GM04503 (cell line): ENCODE measurements around the gene OSBPL2.

ENCODE experiments used
- DNase-seq: peaks from one replicate; pipeline ENCODE4 v3.0.0-alpha.2; 2012; ENCODE audit warnings: low read depth

Gene OSBPL2

DNA sequence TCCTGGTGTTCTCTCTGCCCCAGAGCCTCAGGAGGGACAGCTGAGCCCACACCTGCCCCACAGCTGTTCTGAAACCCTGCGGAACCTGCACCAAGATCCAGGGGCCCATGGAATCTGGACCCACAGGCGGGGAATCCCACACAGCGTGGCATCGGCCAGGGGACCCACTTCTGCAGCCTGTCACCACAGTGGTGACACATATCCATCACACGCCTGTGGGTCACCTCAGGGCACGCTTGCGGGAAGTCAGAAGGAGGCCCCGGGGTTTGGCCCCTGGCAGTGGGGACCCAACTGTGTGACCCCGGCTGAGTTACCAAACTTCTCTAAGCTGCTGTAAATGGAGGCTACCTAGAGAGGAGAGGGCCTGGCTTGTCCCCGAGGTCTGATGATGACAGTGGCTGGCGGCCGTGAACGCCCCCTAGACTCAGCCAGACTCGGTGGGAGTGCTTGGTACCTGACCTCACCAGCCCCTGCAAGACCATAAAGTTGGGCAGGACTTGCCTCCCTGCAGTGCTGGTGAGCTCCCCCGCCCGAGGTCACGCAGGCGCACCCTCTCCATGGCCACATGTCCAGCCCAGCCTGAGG, 16.0 kb upstream of the OSBPL2 start:
- DNase-seq: no peak

DNA sequence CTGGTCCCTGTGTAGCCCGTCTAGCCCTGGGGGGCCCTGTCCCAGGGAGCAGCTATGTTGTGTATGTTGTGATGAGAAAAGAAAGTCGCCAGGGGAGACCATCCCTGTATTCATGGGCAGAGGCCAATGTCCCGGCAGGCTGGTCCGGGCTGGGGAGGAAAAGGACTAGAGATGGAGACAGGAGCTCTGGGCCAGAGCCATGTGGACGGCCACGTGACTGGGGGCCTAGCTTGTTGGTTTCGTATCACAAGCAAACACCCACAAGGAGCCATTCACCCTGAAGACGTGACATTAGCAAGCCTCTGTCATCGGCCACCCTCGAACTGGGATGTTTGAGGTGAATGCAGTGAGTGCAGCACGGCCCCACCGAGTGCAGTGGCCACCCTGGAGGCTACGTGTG, 15.3 kb upstream of the OSBPL2 start:
- DNase-seq: no peak

DNA sequence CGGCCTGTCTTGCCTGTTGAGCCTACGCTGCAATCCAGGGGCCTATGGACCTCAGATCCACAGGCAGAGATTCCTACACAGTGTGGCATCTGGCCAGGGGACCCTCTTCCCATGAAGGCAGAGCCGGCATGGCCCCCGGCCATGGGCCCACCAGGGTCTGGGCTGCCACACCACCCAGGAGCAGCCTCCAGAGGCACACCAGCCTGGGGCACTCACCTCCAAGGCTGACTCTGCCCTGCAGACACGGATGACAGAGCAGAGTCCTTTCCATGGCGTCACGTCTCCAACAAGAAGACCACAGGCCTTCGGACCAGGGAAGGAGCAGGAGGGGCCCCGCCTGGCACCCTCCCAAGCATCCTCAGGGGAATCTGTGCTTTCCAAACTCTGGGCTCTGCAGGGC, 14.8 kb upstream of the OSBPL2 start:
- no peak for DNase-seq

DNA sequence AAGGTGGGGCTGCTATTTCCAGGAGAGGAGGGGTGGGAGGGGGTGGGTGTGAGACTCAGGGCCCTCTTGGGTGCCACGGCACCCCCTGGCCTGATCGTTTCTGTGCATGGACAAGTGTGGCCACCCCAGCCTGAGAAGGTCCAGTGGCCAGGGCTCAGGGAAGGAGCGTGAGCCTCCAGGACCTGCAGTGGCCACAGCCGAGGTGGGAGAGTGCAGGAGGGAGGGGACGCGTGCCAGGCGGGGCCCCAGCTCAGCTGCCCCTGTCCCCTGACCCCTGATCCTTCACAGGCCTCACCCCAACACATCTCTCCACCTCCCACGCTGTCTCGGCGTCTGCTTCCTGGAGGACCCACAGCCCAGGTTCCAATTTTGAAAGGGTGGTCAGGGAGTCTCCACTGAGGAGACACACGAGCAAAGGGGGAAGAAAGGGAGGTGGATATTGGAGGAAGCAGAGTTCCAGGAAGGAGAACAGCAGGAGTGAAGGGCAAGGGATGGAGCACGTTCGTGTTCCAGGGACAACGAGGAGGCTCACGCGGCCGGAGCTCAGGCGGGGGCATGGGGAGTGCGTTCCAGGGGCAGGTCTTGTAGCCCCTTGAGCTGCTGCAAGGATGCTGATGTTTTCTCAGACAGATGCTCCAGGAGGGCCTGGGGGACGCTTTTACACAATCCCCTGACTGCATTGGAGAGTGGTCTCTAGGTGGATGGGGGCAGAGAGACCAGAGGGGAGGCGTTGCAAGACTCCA, 14.0 kb upstream of the OSBPL2 start:
- no peak for DNase-seq

- no peak for DNase-seq
Measured at GRCh38 chr20:62225026-62225425, 13.3 kb upstream of the OSBPL2 start.

DNA sequence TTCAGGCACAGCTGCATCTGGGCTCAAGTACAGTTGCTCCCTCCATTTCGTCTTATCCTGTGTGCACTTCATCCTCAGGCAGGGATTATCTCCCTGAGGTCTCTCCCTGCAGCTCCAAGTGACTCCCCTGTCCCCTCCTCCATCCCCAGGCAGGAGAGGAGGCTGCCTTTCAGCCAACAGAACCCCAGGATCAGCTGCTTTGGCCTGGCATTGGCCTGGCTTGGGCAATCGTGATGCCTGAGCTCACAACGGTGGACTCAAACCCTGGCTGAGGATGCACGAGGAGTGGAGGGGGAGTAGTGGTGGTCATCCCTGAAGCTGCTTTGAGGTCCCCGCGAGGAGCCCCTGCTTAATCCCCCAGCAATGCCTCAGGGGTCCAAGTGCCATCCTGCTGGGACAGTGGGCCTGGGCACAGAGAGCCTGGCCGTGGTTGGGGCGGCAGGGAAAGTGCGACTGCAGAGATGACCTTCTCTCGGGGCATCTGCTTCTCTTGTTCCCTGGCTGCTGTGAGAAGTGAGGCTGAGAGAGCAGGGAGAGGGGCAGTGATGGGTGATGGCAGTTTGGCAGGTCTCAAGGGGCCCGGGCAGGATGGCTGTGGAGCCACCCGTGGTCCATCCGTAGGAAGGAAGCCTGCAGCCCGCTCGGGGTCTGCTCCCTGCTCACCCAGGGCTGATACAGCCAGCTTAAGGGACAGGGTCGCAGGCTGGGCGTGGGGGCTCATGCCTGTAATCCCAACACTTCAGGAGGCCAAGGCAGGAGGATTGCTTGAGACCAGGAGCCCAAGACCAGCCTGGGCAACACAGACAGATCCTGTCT, 12.3 kb upstream of the OSBPL2 start:
- no peak for DNase-seq

DNA sequence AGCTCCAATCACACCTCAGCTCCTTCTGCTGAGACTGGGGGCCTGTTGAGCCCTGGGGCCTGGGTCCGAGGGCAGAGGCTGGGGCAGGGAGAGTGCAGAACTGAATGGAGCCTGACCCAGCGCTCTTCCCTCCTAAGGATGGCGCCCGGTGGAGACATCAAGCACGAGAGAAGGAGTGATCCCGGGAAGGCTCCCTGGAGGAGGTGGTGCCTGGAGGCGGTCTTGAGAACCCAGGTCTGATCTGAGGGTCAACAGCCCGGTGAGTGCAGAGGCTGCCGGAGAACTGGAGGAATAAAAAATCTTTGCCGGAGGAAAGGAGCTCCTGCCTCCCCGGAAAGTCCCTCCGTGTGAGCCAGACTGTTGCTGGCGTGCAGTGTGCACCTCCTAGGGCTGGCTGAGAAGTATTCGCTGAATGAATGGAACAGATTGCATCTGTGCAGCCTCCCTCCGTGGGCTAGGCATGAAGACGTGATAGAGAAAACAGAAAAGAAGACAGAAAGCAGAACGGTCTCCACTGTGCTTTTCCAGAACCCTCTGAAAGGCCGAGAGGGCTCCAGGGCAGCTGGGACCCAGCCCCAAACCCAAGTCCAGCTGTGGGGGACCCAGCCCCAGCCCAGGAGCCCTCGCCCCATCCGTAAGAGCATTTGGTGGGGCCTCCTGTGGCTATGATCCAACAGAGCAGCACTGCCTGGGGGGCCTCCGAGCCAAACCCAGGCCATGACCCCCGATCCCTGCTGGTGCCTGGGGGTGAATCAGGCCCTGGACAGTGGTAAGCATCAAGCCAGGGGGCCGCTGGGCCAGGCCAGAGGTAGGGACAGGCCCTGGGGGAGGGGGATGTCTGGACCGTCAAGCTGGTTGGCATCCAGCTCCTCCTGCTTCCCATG, 11.4 kb upstream of the OSBPL2 start:
- DNase-seq: no peak

GRCh38 chr20:62227591-62227976, 10.7 kb upstream of the OSBPL2 start:
- no peak for DNase-seq

GRCh38 chr20:62227977-62228958, 10.1 kb upstream of the OSBPL2 start:
- no peak for DNase-seq

DNA sequence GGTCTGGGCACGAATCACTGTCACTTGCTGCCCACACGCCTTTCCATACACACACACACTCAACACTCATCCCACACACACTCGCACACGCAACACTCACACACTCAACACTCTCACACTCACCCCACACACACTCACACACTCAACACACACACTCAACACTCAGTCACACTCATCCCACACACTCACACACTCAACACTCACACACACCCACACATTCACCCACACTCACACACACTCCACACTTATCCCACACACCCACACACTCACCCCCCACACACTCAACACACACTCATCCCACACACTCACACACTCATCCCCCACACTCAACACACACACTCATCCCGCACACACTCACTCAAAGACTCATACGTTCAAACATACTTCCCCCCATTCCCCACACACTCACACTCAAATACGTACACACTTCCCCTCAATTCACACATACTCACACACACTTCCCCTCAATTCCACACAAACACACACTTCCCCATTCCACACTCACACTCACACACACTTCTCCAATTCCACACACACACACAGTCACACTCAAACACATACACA, 9.3 kb upstream of the OSBPL2 start:
- DNase-seq: no peak

DNA sequence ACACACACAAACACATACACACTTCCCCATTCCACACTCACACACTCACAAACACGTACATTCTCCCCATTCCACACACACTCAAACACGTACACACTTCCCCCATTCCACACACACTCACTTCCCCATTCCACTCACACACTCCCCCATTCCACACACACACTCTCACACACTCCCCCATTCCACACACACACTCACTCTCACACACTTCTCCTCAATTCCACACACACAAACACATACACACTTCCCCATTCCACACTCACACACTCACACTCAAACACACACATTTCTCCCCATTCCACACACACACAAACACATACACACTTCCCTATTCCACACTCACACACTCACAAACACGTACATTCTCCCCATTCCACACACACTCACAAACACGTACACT, 8.7 kb upstream of the OSBPL2 start:
- DNase-seq: no peak

DNA sequence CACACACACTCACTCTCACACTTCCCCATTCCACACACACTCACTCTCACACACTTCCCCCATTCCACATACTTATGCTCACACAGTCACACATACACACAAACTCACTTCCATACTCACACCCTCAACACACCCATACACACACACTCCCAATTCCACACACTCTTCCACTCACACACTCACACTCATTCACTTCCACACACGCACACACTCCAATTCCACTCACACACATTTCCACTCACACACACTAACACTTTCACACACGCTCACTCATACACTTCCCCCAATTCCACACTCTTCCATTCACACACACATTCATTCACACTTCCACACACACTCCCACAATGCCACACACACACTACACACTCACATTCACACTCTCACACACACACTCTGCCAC, 8.0 kb upstream of the OSBPL2 start:
- DNase-seq: no peak

DNA sequence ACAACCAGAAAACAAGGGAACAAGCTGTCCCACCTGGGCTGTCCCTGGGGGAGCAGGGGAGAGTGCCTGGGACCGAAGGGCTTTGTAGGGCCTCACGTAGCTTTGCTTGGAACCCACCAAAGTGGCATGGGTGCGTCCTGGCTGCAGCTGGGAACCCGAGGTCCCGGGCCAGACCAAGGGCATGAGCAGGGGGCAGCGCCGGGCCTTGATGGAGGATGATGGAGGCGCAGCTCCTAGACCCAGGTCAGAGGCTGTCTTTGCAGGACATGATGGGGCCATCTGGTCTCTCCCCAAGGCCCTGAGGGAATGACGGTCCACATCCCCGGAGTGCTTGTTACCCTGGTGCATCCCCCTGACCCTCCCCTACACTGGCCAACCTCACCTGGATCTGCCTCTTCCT, 7.6 kb upstream of the OSBPL2 start:
- DNase-seq: no peak

DNA sequence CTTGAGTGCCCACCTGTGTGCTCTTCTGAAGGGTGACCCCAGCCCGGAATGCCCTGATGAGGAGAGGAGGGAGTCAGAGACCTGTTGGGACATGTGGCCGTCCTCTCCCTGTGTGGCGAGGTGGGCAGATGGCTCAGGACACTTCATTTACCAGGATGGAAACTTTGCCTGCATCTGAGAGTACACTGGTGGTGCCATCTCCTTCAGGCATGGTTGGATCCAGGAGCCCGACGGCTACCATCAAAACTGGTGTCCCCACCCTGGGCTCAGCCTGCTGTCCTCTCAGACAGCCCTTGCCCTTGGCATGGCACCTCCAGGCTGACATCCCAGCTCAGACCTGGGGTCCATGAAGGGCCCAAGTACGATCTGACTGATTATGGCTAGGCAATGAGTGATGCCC, 7.0 kb upstream of the OSBPL2 start:
- DNase-seq: no peak

DNA sequence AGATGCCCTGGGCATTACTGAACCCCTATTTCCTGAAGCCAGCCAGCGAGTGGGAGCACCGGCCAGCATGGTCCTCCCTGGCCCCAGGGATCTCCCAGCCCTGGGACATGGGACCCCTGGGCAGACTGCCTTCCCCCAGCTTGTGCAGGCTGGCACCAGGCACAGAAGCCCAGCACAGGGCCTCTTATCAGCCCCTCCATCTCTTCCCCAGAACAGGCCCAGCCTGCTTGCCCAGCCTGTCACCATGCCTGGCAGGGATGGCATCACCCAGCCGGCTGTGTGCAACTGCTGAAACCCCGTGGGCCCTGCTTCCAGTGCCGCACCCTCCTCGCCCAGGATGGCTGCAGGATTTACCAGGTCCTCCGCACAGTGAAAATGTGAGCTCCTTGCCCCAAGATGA, 6.1 kb upstream of the OSBPL2 start:
- no peak for DNase-seq

DNA sequence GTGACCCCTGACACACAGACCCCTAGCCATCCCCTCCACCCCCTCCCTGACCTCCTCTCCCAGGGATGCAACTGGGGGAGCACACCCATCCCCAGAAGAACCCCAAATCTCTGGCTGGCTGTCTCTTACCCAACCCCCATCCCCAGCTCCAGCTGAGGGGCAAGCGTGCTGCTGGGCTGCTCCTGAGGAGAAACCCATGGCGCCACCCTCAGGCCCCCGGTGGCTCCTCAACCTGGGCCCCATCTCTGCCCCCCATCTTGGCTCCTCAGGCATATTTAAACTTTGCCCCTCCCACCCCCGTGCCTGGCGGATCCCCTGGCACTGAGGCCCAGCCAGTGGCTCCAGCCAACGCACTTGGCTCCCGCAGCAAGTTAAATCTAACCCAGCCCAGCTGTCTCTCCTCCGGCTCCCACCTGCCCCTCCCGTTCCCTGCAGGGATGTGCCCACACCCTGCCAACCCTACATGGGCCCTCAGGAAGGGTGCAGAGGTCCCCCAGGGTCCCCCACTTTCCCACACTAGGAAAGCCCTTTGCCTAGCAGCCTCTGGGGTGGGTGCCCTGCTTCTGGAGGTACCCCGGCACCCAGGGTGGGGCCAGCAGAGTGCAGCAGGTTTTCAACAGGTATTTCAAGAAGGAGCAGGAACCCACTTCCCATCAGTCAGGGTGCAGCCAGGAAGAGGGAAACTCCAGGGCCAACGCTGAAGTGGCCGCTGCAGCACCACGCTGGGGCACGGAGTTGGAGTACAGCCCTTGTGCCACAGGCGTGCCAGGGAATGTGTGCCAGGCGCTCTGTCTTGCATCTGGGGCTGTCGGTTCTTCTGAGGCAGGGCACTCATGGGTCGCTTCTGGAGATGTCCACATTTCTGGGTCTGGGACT, 5.3 kb upstream of the OSBPL2 start:
- no peak for DNase-seq

DNA sequence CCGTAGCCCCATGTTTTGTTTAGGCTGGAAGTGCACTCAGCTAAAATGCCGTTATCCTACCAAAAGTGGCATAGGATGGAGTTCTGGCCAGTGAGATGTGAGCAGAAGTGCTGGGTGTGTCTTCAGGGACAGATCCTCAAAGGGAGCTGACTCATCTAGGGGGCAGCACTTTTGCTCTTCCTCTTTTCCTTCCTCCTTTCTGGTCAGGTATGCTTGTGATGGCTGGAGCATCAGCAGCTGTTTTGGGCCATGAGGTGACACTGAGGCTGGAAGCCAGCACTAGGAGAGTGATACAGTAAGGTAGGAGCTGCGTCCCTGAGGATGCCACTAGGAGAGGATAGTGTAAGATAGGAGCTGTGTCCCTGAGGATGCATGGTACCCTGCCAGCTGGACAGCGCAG, 4.6 kb upstream of the OSBPL2 start:
- no peak for DNase-seq

DNA sequence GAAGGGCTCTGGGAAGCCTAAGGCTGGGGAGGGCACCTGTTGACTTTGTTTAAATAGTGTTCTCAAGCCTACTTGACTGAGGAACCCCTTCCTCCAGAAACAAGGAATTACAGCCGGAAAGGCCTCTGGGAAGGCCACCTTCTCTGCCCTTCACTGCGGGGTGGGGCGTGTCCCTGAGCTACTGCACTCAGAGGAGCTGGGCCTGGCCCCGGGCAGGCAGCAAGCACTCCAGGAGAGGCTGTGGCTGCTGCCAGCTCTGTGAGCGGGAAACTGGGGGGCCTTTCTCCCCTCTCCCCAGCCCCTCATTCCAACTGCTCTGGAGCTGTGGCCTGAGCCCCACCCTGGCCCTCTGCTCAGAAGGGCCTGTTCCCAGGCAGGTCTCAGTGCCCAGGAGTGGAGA, 4.0 kb upstream of the OSBPL2 start:
- DNase-seq: no peak

DNA sequence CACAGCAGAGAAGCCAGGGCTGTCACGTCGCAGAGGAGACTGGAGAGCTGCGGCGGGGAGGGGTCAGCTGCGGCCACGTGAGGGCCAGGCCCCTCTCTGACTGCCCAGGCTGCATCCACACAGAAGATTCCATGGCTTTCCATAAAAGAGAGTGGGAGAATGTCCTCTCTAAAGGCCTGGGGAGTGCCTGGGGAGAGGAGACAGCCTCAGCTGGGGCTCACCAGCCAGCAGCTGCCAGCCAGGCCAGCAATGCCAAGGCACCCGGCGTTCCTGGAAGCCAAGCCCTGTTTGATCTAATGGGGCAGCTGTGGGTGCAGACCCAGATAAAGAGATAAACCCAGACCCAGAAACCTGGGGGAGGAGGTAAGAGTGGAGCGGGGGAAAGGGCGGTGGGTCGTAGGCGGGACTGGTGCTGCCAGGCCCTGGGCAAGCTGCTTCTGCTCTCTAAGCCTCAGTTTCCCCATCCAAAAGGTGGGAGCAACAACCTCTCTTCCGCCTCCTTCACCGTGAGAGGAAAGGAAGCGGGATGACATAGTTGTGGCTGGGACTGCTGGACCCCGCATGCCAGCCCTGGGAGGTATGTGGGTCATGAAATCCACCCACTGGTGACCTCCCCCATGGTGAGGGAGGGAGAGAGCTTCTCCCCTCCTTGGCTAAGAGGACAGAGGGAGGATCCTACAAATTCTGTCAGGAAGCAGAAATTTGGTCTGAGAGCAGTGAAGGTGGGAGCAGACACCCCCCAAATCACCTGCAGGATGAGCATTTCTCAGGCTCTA, 3.1 kb upstream of the OSBPL2 start:
- no peak for DNase-seq
